HepG2 (cell line): ENCODE results near the gene F12. TPM values are rescaled to one million over a fixed set of nuclear protein-coding genes. Genes with fewer than 3 reads are reported as not detected.

ENCODE experiments used
- CENPT ChIP-seq: sonication (generic); formaldehyde crosslinking; IDR thresholded peaks from 2 replicates; pipeline ENCODE4 v1.8.0; 2022; ENCODE audit warnings: low read depth, mild to moderate bottlenecking, moderate library complexity, missing genetic modification reagents
- CHD2 ChIP-seq: IDR thresholded peaks from 2 replicates; pipeline ENCODE4 v1.6.1; 2011; ENCODE audit warnings: low read depth, low read length, improper control_type of control experiment
- EHMT2 ChIP-seq: fragments of 200-600 bp; sonication (generic); IDR thresholded peaks from 2 replicates; pipeline ENCODE4 v1.7.0; 2017; ENCODE audit warnings: antibody characterized with exemption, low read depth, low read length, borderline replicate concordance
- FOXP4 ChIP-seq: sonication (generic); formaldehyde crosslinking; IDR thresholded peaks from 2 replicates; pipeline ENCODE4 v1.4.0; 2020; ENCODE audit warnings: missing genetic modification reagents
- GABPB1 ChIP-seq: IDR thresholded peaks from 2 replicates; pipeline ENCODE4 v1.6.1; 2016; ENCODE audit warnings: mild to moderate bottlenecking, missing genetic modification reagents, moderate library complexity, missing compliant biosample characterization
- GATAD2A ChIP-seq: IDR thresholded peaks from 2 replicates; pipeline ENCODE4 v1.6.1; 2016
- HNRNPL ChIP-seq: fragments of 200-400 bp; formaldehyde crosslinking; IDR thresholded peaks from 2 replicates; pipeline ENCODE4 v1.6.1; 2017; ENCODE audit warnings: mild to moderate bottlenecking, low read depth, low read length
- IKZF1 ChIP-seq: fragments of 450-650 bp; IDR thresholded peaks from 2 replicates; pipeline ENCODE4 v1.7.1; 2016
- KAT8 ChIP-seq: IDR thresholded peaks from 2 replicates; pipeline ENCODE4 v1.6.1; 2016; ENCODE audit warnings: missing genetic modification reagents, missing compliant biosample characterization
- KDM3A ChIP-seq: IDR thresholded peaks from 2 replicates; pipeline ENCODE4 v1.6.1; 2018; ENCODE audit warnings: low read depth, missing compliant biosample characterization
- RXRB ChIP-seq: IDR thresholded peaks from 2 replicates; pipeline ENCODE4 v1.6.1; 2016; ENCODE audit warnings: borderline replicate concordance, missing genetic modification reagents, missing compliant biosample characterization
- SMAD3 ChIP-seq: sonication (generic); formaldehyde crosslinking; IDR thresholded peaks from 2 replicates; pipeline ENCODE4 v1.4.0; 2020; ENCODE audit warnings: missing genetic modification reagents
- SOX6 ChIP-seq, 2 experiments: fragments of 450-650 bp in 1 of 2; sonication (generic) in 1 of 2; formaldehyde crosslinking in 1 of 2; IDR thresholded peaks; 2 replicates each; pipeline versions ENCODE4 v1.4.0 to v1.6.1; 2017 to 2020; ENCODE audit warnings: antibody characterized with exemption in 1 of 2, mild to moderate bottlenecking in 1 of 2, missing genetic modification reagents in 1 of 2
- TFDP1 ChIP-seq: IDR thresholded peaks from 2 replicates; pipeline ENCODE4 v1.6.1; 2016; ENCODE audit warnings: missing compliant biosample characterization, missing genetic modification reagents, borderline replicate concordance
- U2AF2 ChIP-seq: fragments of 200-400 bp; formaldehyde crosslinking; IDR thresholded peaks from 2 replicates; pipeline ENCODE4 v1.6.1; 2017; ENCODE audit warnings: low read depth, mild to moderate bottlenecking, low read length
- ZBTB34 ChIP-seq: sonication (generic); formaldehyde crosslinking; IDR thresholded peaks from 2 replicates; pipeline ENCODE4 v1.8.0; 2022; ENCODE audit warnings: mild to moderate bottlenecking, missing genetic modification reagents
- ZNF10 ChIP-seq: sonication (generic); formaldehyde crosslinking; IDR thresholded peaks from 2 replicates; pipeline ENCODE4 v1.4.0; 2020; ENCODE audit warnings: mild to moderate bottlenecking, low read depth, missing genetic modification reagents, borderline replicate concordance
- ZNF251 ChIP-seq: sonication (generic); formaldehyde crosslinking; IDR thresholded peaks from 2 replicates; pipeline ENCODE4 v1.9.0; 2021; ENCODE audit warnings: mild to moderate bottlenecking, missing genetic modification reagents
- ZNF547 ChIP-seq: sonication (generic); formaldehyde crosslinking; IDR thresholded peaks from 2 replicates; pipeline ENCODE4 v1.5.1; 2020; ENCODE audit warnings: mild to moderate bottlenecking, missing genetic modification reagents
- ZNF687 ChIP-seq: sonication (generic); formaldehyde crosslinking; IDR thresholded peaks from 2 replicates; pipeline ENCODE4 v1.5.1; 2020; ENCODE audit warnings: mild to moderate bottlenecking, missing genetic modification reagents, moderate library complexity
- ZNF816 ChIP-seq: sonication (generic); formaldehyde crosslinking; IDR thresholded peaks from 2 replicates; pipeline ENCODE4 v1.8.0; 2022; ENCODE audit warnings: missing genetic modification reagents, mild to moderate bottlenecking, borderline replicate concordance
- ZNF850 ChIP-seq: sonication (generic); formaldehyde crosslinking; conservative IDR thresholded peaks from 2 replicates; pipeline ENCODE4 v1.9.0; 2021; ENCODE audit warnings: mild to moderate bottlenecking, missing genetic modification reagents
- ZSCAN25 ChIP-seq: sonication (generic); formaldehyde crosslinking; IDR thresholded peaks from 2 replicates; pipeline ENCODE4 v1.8.0; 2022; ENCODE audit warnings: mild to moderate bottlenecking, missing genetic modification reagents
- polyA plus RNA-seq, 8 experiments: library from polyadenylated mRNA; depleted of rRNA in 3 of 8; stranded (reverse) in 7 of 8; unstranded in 1 of 8; fragments of >200 nt; fragmentation: Illumina TruSeq in 4 of 8; extraction: Trizol in 4 of 8; gene quantifications; 2 replicates each; pipeline versions ENCODE4 v1.2.1 to v1.2.3, GENCODE V29; 2011 to 2016; ENCODE audit warnings: low read depth in 4 of 8, missing spikeins in 1 of 8, mixed read lengths in 1 of 8; ENCODE audit not compliant: insufficient read depth in 1 of 8
- total RNA-seq, 5 experiments: library from RNA; depleted of rRNA; stranded (reverse); fragments of >200 nt; fragmentation: Illumina TruSeq; extraction: Trizol; gene quantifications; 2 replicates each; pipeline ENCODE4 v1.2.3, GENCODE V29; 2016; ENCODE audit warnings: low read depth in 1 of 5

Gene F12
- total and polyA plus RNA-seq, 2 of the 13 experiments (the other 11 are each of a cell fraction or from before 2014, with no cell fraction given), result 2.5 to 3.0 TPM

GRCh38 chr5:177382423-177383029 is 26.8 kb downstream of the F12 start (continued):
- TF ChIP-seq ZNF687 (CRISPR knock-in tag) (peak; percentile 88), KAT8 (CRISPR knock-in tag) (0 out of 2 replicates have a peak, but pooled peaks have one; percentile 19), ZNF251 (no peak), ZSCAN25 (CRISPR knock-in tag) (no peak), ZNF10 (CRISPR knock-in tag) (no peak), ZNF850 (CRISPR knock-in tag) (no peak), ZNF547 (CRISPR knock-in tag) (no peak), EHMT2 (no peak), GABPB1 (CRISPR knock-in tag) (no peak), KDM3A (CRISPR knock-in tag) (no peak), CENPT (CRISPR knock-in tag) (no peak), CHD2 (no peak), U2AF2 (no peak), TFDP1 (CRISPR knock-in tag) (peak; percentile 83; the same call in 1 of the 2 replicates), ZNF816 (no peak), ZBTB34 (CRISPR knock-in tag) (no peak), IKZF1 (no peak), FOXP4 (CRISPR knock-in tag) (no peak), SMAD3 (CRISPR knock-in tag) (no peak), RXRB (CRISPR knock-in tag) (0 out of 2 replicates have a peak, but pooled peaks have one; percentile 12), SOX6 (IDR thresholded peaks at IDR 0.05) (no peak), SOX6 (CRISPR knock-in tag; IDR thresholded peaks at IDR 0.05) (no peak), HNRNPL (peak; percentile 80), GATAD2A (CRISPR knock-in tag) (no peak)
